ENCODE measurements around the gene SHTN1.

- TF ChIP-seq CTCF (IDR thresholded peaks at IDR 0.05) (no peak), POLR2A (IDR thresholded peaks at IDR 0.05) (no peak)
Observed at GRCh38 chr10:116985611-116986010, 19.4 kb downstream of the SHTN1 start.

Measured in right lobe of liver (tissue), 4 donors.